Stomach (tissue), 9 donors: ENCODE data around the gene CRTC3. TPM values are rescaled to one million over a fixed set of nuclear protein-coding genes. Genes with fewer than 3 reads are reported as not detected.

Experiments used
- DNase-seq, 2 donors: peaks; one replicate each; pipeline versions ENCODE4 v3.0.0 to v3.0.0-alpha.2; 2013 to 2019
- H3K27ac ChIP-seq, 5 donors: fragments of 200-600 bp in 4 of 5; sonication (generic) in 4 of 5; one replicate each; pipeline ENCODE4 v1.5.1; 2013 to 2019; ENCODE audit warnings: mild to moderate bottlenecking in 1 of 5, moderate library complexity in 1 of 5
- H3K27me3 ChIP-seq, 3 donors: fragments of 200-600 bp; sonication (generic); one replicate each; pipeline ENCODE4 v1.5.1; 2017 to 2019; ENCODE audit warnings: mixed run types in 1 of 3
- H3K36me3 ChIP-seq, 4 donors: fragments of 200-600 bp; sonication (generic); 1 replicate in 3 of 4; 2 replicates in 1 of 4; pipeline ENCODE4 v1.5.1; 2016 to 2019
- H3K4me1 ChIP-seq, 4 donors: fragments of 200-600 bp; sonication (generic); one replicate each; pipeline ENCODE4 v1.5.1; 2016 to 2019
- H3K4me3 ChIP-seq, 4 donors: fragments of 200-600 bp; sonication (generic) in 3 of 4; one replicate each; pipeline ENCODE4 v1.5.1; 2016 to 2019; ENCODE audit warnings: mild to moderate bottlenecking in 1 of 4
- H3K9me3 ChIP-seq, 4 donors: fragments of 200-600 bp; sonication (generic); one replicate each; pipeline ENCODE4 v1.5.1; 2016 to 2019
- CTCF ChIP-seq, 7 experiments: fragments of 450-650 bp in 4 of 7; fragments of 200-600 bp in 3 of 7; sonication (generic) in 3 of 7; IDR thresholded peaks; one replicate each; pipeline ENCODE4 v1.5.1; 2016 to 2019; ENCODE audit warnings: antibody characterized with exemption in 7 of 7, control low read depth in 2 of 7, mild to moderate bottlenecking in 1 of 7
- EP300 ChIP-seq: sonication (generic); formaldehyde crosslinking; IDR thresholded peaks from one replicate; pipeline ENCODE4 v1.6.1; 2017; ENCODE audit warnings: antibody characterized with exemption
- POLR2A ChIP-seq, 4 donors: fragments of 450-650 bp; IDR thresholded peaks; one replicate each; pipeline ENCODE4 v1.6.1; 2016; ENCODE audit warnings: antibody characterized with exemption in 4 of 4, control low read depth in 2 of 4, mild to moderate bottlenecking in 1 of 4, moderate library complexity in 1 of 4
- POLR2AphosphoS5 ChIP-seq, 3 donors: sonication (generic); formaldehyde crosslinking; IDR thresholded peaks; one replicate each; pipeline ENCODE4 v1.6.1; 2016; ENCODE audit warnings: antibody characterized with exemption in 3 of 3
- WGBS, 5 donors: extraction: QIAGEN DNeasy Blood & Tissue Kit in 3 of 5; methylation state at CpG; one replicate each; pipeline versions ENCODE4 v1.1.5 to v1.1.7; 2013 to 2018; 5-methylcytosine and 5-hydroxymethylcytosine counted together
- intact Hi-C: fragments of 100-400 bp; cut with DNase I; formaldehyde crosslinking; loops from one replicate; pipeline ENCODE4 v1.15.1; 2023; ENCODE audit warnings: low total_unique reads
- polyA plus RNA-seq, 3 donors: library from polyadenylated mRNA; stranded (reverse); fragments of 200-250 nt; gene quantifications; one replicate each; pipeline ENCODE4 v1.2.3, GENCODE V29; 2013
- total RNA-seq, 5 donors: library from RNA; depleted of rRNA; stranded (reverse); fragments of >200 nt; gene quantifications; one replicate each; pipeline versions ENCODE4 v1.1.0 to v1.2.3, GENCODE V29; 2014 to 2016
- donor health status: healthy with polysubstance abuse.
- donor health status: Bipolar disorder and iron deficiency.
- donor health status: healthy.

CRTC3 gene
- total and polyA plus RNA-seq, 8 donors, result 8.2 to 47.7 (median 14.5) TPM

DNA sequence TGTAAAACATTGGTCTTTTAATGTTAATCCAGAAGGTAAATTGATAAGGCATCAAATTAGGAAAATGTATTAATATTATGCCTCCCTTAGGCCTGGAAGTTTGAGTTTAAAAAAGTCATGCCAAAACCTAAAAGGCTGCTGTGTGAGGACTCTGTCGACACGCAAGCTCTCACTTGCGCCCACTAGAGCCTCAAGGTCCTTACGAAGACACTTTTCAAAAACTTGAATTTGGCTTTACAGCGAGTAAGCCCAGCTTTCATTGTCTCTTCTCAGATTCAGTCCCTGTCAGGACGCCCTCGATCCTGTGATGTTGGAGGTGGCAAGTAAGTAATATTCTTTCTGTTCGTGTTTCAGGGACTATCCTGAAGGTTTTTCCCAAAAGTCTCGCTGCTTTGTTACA, 89.7 kb downstream of the CRTC3 start:
- H3K27me3 ChIP-seq, result no peaks in the 10 kb centered on the region
- no peak for TF ChIP-seq EP300
- no peak for TF ChIP-seq CTCF (IDR thresholded peaks at IDR 0.05)
- H3K9me3 ChIP-seq, result no peaks in the 10 kb centered on the region
- 88 to 94% (median 94%) methylated on average over 9 of the region's 9 CpGs for WGBS, 5 donors
- peaks cover 29 to 96% (median 80%) of the 10 kb centered on the region in 4 donors for H3K36me3 ChIP-seq
- no peak overlapping the region for H3K27ac ChIP-seq
- H3K4me3 ChIP-seq, result no peak overlapping the region
- H3K4me1 ChIP-seq, result peaks cover 0 to 20% (median 12%) of the 10 kb centered on the region in 4 donors
- DNase-seq, result no peak
- intact Hi-C loops, result no loop called here

DNA sequence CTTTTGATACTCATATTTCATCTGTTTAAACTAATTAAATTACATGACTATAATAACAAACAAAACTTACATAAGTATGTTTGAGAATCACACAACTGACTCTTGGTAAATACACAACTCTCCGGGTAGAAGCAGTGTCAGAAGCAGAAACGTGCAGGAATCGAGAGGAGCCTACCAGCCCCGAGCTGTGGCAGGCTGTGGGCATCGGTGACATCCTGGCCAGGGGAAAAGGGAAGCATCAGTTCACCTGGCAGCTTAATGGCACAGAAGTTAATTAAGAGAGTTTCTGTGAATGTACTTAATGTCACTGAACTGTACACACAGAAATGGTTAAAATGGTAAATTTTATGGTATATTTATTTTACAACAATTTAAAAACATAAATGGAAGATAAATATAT, 90.2 kb downstream of the CRTC3 start:
- intact Hi-C loops, result no loop called here
- WGBS, 5 donors, result 70 to 84% (median 73%) methylated on average over 5 of the region's 5 CpGs
- peaks cover 29 to 96% (median 80%) of the 10 kb centered on the region in 4 donors for H3K36me3 ChIP-seq
- TF ChIP-seq POLR2A (IDR thresholded peaks at IDR 0.05) (no peak), CTCF (IDR thresholded peaks at IDR 0.05) (no peak), POLR2AphosphoS5 (IDR thresholded peaks at IDR 0.05) (no peak), EP300 (no peak)
- H3K9me3 ChIP-seq, result no peaks in the 10 kb centered on the region
- H3K27me3 ChIP-seq, result no peaks in the 10 kb centered on the region
- DNase-seq, result no peak
- H3K4me3 ChIP-seq, result no peak overlapping the region
- H3K4me1 ChIP-seq, result peaks cover 0 to 20% (median 12%) of the 10 kb centered on the region in 4 donors
- no peak overlapping the region for H3K27ac ChIP-seq

DNA sequence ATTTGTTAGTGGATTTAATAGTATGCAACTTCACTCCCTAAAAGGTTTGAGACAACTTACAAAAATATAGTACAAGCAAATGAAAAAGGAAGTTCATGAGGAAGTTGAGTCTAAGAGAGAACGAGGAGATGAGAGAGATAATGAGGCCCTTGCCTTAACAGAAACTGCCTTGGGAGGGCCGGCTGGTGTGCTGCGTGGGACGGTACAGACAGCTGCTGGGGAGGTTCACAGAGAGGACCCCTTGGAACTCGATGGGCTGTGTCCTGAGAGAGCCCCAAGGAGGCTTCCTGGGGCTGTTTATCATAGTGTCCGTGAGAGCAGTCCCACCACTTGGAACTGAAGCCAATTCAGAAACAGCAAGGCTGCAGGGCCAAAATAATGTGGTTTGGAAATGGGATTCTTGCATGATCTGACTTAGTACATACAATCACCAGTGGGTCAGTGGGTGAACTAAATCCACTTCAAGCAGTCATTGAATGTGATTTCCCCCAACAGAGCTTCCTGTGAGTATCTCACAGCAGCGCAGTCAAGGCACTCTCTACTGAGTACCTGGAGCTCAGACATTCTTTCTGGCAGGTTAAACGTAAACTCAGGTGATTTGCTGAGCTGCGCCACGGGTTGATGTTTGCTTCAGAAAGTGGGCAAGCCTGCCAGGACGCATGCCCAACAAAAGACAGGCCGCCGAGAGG, 90.8 kb downstream of the CRTC3 start:
- 68 to 80% (median 77%) methylated on average over 13 of the region's 13 CpGs for WGBS, 5 donors
- H3K4me1 ChIP-seq, result peaks cover 0 to 20% (median 12%) of the 10 kb centered on the region in 4 donors
- no peaks in the 10 kb centered on the region for H3K9me3 ChIP-seq
- no peaks in the 10 kb centered on the region for H3K27me3 ChIP-seq
- no peak overlapping the region for H3K27ac ChIP-seq
- DNase-seq, result peak in 1 of 2 donors; percentile 48
- H3K36me3 ChIP-seq, result peaks cover 29 to 95% (median 79%) of the 10 kb centered on the region in 4 donors
- no peak overlapping the region for H3K4me3 ChIP-seq
- TF ChIP-seq EP300 (no peak), CTCF (IDR thresholded peaks at IDR 0.05) (no peak), POLR2A (IDR thresholded peaks at IDR 0.05) (no peak), POLR2AphosphoS5 (IDR thresholded peaks at IDR 0.05) (no peak)
- intact Hi-C loops, result no loop called here

- Histone ChIP-seq H3K36me3 (peaks cover 51 to 97% (median 92%) of the 10 kb centered on the region in 4 donors), H3K27ac (no peak overlapping the region), H3K9me3 (no peaks in the 10 kb centered on the region), H3K4me1 (peaks cover 0 to under 1% (median 0%) of the 10 kb centered on the region in 4 donors), H3K27me3 (no peaks in the 10 kb centered on the region), H3K4me3 (no peak overlapping the region)
- TF ChIP-seq POLR2A (IDR thresholded peaks at IDR 0.05) (no peak), POLR2AphosphoS5 (IDR thresholded peaks at IDR 0.05) (no peak), EP300 (no peak), CTCF (IDR thresholded peaks at IDR 0.05) (no peak)
- DNase-seq, result no peak
- WGBS, 5 donors, result 84 to 92% (median 87%) methylated on average over 6 of the region's 6 CpGs
- intact Hi-C loops, result no loop called here
Measured at GRCh38 chr15:90623854-90624253, 94.1 kb downstream of the CRTC3 start.
